ENCODE results near the gene FAIM2.

- TF ChIP-seq SPI1 (IDR thresholded peaks at IDR 0.05; ENCODE audit: low read depth, low read length) (no peak), POLR2A (IDR thresholded peaks at IDR 0.05; ENCODE audit: low read depth, low read length) (no peak), POLR2AphosphoS5 (IDR thresholded peaks at IDR 0.05; ENCODE audit: low read depth, low read length) (no peak), TAF1 (IDR thresholded peaks at IDR 0.05; ENCODE audit: low read depth, low read length) (no peak)
These were observed 21.0 kb upstream of the FAIM2 start for GRCh38 chr12:49924628-49925246.
